Activated CD4-positive, alpha-beta T cell treated with anti-CD3 and anti-CD28 coated beads for 4 hours (primary cell): ENCODE measurements around the gene CAMK4.
"Not testable (repeated sequence)": the region's sequence is repeated elsewhere in the genome, so short reads cannot be mapped to it uniquely, and the experiment has no call there.

ENCODE experiments used
- DNase-seq, 2 donors: peaks; one replicate each; pipeline ENCODE4 v3.0.0-alpha.2; 2020

CAMK4 gene

GRCh38 chr5:111385970-111386831, 162.0 kb downstream of the CAMK4 start:
- DNase-seq: no peak

GRCh38 chr5:111386832-111387162, 162.6 kb downstream of the CAMK4 start:
- no peak for DNase-seq

- no peak for DNase-seq
These were observed 163.2 kb downstream of the CAMK4 start for GRCh38 chr5:111387361-111387760.

GRCh38 chr5:111389390-111390082, 165.4 kb downstream of the CAMK4 start:
- DNase-seq: no peak

- no peak for DNase-seq
These were observed 168.0 kb downstream of the CAMK4 start for GRCh38 chr5:111392181-111392580.

- DNase-seq: no peak
These were observed 170.4 kb downstream of the CAMK4 start for GRCh38 chr5:111394586-111394985.

GRCh38 chr5:111398013-111398412, 173.8 kb downstream of the CAMK4 start:
- no peak for DNase-seq

GRCh38 chr5:111399113-111399512, 174.9 kb downstream of the CAMK4 start:
- no peak for DNase-seq

GRCh38 chr5:111401906-111402305, 177.7 kb downstream of the CAMK4 start:
- DNase-seq: no peak

- DNase-seq: no peak
These were observed 180.1 kb downstream of the CAMK4 start for GRCh38 chr5:111404270-111404769.

GRCh38 chr5:111407562-111407961, 183.4 kb downstream of the CAMK4 start:
- DNase-seq: no peak

GRCh38 chr5:111408817-111409216, 184.6 kb downstream of the CAMK4 start:
- DNase-seq: no peak

- DNase-seq: not testable (repeated sequence)
These were observed 185.1 kb downstream of the CAMK4 start for GRCh38 chr5:111409266-111409665.

GRCh38 chr5:111410067-111410466, 185.9 kb downstream of the CAMK4 start:
- DNase-seq: not testable (repeated sequence)

GRCh38 chr5:111411301-111411700, 187.1 kb downstream of the CAMK4 start:
- no peak for DNase-seq

- DNase-seq: no peak
These were observed 188.4 kb downstream of the CAMK4 start for GRCh38 chr5:111412593-111412992.

GRCh38 chr5:111415053-111415452, 190.9 kb downstream of the CAMK4 start:
- no peak for DNase-seq

GRCh38 chr5:111422245-111422644, 198.1 kb downstream of the CAMK4 start:
- DNase-seq: no peak

GRCh38 chr5:111422747-111423720, 198.8 kb downstream of the CAMK4 start:
- DNase-seq: no peak

- no peak for DNase-seq
These were observed 201.0 kb downstream of the CAMK4 start for GRCh38 chr5:111425205-111425604.

- DNase-seq: no peak
These were observed 203.6 kb downstream of the CAMK4 start for GRCh38 chr5:111427762-111428161.

GRCh38 chr5:111432883-111433536, 208.8 kb downstream of the CAMK4 start:
- no peak for DNase-seq
